GM21390 (cell line): Measurements from ENCODE around the gene HMX1.

Experiments used
- ATAC-seq: cut with Tn5 transposase; IDR thresholded peaks from one replicate; pipeline ENCODE4 v1.9.1; 2021; ENCODE audit not compliant: unreplicated experiment

HMX1 gene

DNA sequence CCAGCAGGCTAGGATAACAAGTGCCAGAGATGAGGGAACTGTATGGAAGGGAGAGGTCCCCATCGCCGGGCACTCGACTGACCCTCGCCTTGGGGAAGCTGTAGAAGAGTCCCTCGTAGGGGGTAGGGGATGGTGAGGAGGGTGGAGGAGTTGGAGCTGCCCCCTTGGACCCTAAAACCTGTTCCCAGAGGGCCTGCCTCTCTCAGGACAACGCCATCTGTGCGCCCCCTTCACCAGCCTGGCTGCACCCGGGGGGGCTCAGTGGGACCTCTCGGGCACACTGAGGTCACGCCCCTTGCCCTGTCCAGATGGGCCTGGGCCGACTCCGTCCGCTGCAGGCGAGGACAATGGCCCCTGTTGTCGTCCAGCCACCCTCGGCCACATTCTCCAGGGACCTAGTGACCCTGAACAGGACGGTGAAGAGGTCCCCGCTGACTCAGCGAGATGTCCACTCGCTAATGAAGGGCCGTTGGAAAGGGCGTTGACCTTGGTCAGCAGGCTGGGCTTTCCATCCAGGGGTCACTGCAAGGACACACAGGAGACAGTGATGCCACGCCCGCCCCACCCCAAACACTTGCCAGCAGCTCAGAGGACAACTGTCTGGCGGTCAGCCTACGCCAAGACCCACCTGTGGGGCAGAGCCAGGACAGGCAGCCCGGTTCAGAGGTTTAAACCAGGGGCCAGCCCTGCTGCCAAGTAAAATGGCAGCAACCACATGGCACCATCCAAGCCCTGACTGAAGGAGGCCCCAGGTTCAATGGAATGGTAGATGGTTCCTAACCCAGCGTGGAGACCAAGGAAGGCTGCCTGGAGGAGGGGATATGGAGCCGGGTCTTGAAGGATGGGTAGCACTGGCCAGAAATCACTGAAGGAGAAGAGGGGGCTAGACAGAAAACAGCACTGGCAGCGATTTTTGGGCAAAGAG is 51.2 kb downstream of the HMX1 start:
- no peak for ATAC-seq

DNA sequence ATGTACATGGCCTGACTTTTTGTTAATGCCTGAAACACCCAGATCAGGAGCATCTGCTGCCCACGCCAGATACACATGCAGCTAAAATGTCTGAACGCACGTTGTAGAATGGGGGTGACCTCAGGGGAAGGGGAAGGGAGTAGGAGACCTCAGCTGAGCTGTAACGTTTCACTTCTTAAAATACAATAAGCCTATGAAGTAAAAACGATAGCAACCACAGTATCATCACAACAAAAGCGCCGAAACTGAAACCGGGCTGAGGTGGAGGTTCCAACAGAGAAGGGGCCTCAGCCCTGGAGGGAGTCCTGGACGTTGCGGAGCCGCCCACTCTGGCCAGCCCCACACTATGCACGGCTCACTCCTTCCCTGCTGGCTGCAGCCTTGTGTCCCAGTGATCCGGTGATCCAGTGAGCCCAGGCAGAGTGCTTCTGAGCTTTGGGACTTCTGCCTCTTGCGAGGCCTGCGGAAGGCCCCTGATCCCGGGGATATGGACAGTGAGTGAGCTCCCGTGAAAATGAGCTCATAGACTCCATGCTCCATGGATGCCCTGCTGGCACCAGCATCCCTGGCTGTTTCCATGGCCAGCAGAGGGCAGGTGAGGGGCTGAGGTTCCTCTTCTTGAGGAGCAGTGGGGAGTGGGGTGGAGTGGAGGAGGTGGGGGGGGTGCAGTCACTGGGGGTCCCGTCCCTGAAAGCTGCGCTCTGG is 52.0 kb downstream of the HMX1 start:
- no peak for ATAC-seq

DNA sequence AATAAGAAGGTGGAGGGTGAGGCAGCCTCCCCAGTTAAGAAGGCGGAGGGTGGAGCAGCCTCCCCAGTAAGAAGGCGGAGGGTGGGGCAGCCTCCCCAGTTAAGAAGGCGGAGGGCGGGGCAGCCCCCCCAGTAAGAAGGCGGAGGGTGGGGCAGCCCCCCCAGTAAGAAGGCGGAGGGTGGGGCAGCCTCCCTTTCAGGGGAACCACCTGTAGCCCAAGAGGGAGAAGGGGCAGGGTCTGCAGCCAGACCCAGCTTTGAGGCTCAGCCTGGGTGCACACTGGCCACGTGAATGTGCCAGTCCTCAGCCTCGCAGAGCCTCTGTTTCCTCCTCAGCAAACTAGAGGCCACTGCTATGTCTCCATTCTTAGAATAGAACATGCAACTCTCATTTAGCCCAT is 52.6 kb downstream of the HMX1 start:
- no peak for ATAC-seq

DNA sequence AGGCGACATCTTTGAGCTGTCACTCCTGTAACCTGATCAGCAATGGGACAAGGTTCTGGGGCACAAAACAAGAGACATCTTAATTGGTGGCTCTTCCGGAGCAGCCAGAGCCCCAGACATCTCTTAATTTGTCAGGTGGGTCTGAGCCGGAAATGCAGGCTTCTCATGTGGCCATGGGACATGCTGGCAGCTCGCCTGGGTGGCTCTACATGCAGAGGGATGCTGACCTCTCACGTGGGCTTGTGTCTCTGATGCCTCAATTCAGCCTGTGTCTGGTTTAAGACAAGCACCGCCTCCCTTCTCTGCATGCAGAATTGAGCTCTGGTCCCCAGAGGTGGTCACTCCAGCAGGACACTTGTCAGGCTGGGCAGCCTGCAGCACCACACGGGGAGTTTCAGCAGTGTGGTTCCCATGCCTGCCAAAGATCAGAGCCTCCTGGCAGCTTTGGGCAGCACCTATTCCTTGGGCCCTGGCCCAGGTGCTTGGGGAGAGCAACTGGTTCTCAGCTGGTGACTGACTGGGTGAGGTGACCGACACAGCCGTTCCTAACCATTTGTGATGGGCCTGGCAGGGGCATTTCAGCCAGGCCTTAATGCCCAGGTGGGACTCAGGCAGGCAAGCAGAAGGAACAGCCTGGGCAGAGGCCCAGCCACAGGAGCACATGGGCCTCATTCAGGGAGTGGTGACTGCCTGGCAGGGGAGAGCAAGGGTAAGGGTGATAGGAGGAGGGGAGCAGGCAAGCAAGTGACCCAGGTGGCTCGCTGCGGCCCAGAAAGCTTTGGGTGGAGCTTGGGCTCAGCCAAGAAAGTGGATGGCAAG is 53.4 kb downstream of the HMX1 start:
- no peak for ATAC-seq

DNA sequence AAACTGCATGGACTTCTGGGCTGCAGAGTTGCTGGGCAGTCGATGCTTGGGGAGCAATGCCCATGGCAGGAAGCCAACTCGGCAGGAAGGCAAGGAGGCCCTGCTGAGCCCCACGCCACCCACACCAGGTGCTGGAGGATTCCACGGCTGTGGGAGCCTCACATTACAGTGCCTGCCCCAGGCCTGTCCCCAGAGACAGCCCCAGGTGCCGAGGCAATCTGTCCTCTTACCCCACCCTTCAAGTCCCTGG is 53.9 kb downstream of the HMX1 start:
- ATAC-seq, result no peak

DNA sequence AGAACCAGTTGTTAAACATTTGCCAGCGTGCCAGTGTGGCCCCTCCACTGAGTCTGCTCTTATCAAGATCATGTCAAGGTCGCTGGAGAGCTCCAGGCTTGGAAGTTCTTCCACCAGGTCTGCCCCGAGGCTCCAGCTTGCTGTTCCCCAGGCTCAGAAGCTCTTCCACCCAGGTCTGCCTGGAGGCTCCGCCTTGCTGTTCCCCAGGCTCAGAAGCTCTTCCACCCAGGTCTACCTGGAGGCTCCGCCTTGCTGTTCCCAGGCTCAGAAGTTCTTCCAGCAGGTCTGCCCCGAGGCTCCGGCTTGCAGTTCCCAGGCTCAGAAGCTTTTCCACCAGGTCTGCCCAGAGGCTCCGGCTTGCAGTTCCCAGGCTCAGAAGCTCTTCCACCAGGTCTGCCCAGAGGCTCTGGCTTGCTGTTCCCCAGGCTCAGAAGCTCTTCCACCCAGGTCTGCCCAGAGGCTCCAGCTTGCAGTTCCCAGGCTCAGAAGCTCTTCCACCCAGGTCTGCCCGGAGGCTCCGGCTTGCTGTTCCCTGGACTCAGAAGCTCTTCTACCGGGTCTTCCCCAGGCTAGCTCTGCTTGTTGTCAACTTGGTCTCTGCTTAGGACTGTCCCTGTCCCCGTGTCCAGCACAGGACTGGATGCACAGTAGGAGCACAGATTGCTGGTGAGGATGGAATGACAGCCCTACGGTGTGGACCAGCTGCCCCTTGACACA is 54.4 kb downstream of the HMX1 start:
- ATAC-seq, result no peak
